Heart left ventricle (tissue), 11 donors: Measurements from ENCODE around the gene CKMT1B. TPM values are rescaled to one million over a fixed set of nuclear protein-coding genes. Genes with fewer than 3 reads are reported as not detected.

Source experiments
- polyA plus RNA-seq, 2 donors: library from polyadenylated mRNA; stranded (reverse); fragments of 200-250 nt; gene quantifications; one replicate each; pipeline ENCODE4 v1.2.3, GENCODE V29; 2013
- total RNA-seq, 9 donors: library from RNA; depleted of rRNA in 2 of 9; stranded (reverse); fragments of >200 nt in 2 of 9; fragmentation: NEBNext Ultra II Directional in 3 of 9; extraction: Animal tissue kit (Norgen Biotek cat#: 25700) in 3 of 9; gene quantifications; one replicate each; pipeline versions ENCODE4 v1.1.0 to v1.2.4, GENCODE V29; 2016 to 2023
- donor health status: ischemic (EF 13 %, LVEDD 7.1; RV severe dilation, severe dysfunction).
- donor health status: healthy with polysubstance abuse.
- donor health status: DM: no; HTN: yes; CAD: no.
- donor health status: DM: no; HTN: no; CAD: no.
- donor health status: ischemic (EF 25% LVEDD 5.7; RV mildly dilated, moderate dysfunction).
- donor health status: healthy.
- donor health status: DM: yes; HTN: yes; CAD: no.
- donor health status: PGD.
- donor health status: nonischemic (EF 23%, LVEDD 6.1; RV moderate dilation, normal function).

The CKMT1B gene
- total and polyA plus RNA-seq, 11 donors: 0.19 to 3.7 (median 0.39) TPM; not detected in 5

Other genes starting within 250 kb of the CKMT1B start
- gene ZSCAN29, start 223.0 kb upstream of the CKMT1B start, total RNA-seq: 10 to 100 TPM in 7 of 9 donors, 1 to 10 TPM in 2; 7.6 to 17.2 (median 12.4) TPM
- 1 to 10 TPM; 6.4 to 9.3 TPM for gene ZSCAN29, start 223.0 kb upstream of the CKMT1B start, polyA plus RNA-seq
- 10 to 100 TPM in 7 of 9 donors, 1 to 10 TPM in 2; 9.1 to 16.7 (median 12.5) TPM for gene TUBGCP4, start 222.9 kb upstream of the CKMT1B start, total RNA-seq
- gene TUBGCP4, start 222.9 kb upstream of the CKMT1B start, polyA plus RNA-seq: 10 to 100 TPM in 1 of 2 donors, 1 to 10 TPM in 1; 5.9 to 14.5 TPM
- gene TP53BP1, start 100.9 kb upstream of the CKMT1B start, total RNA-seq: 10 to 100 TPM; 22.7 to 34.4 (median 27.8) TPM
- gene TP53BP1, start 100.9 kb upstream of the CKMT1B start, polyA plus RNA-seq: 10 to 100 TPM in 1 of 2 donors, 1 to 10 TPM in 1; 7.4 to 18.9 TPM
- gene MAP1A, start 76.4 kb upstream of the CKMT1B start, total RNA-seq: 100 to 1,000 TPM in 1 of 9 donors, 10 to 100 TPM in 8; 24.3 to 146 (median 37.8) TPM
- gene MAP1A, start 76.4 kb upstream of the CKMT1B start, polyA plus RNA-seq: 10 to 100 TPM in 1 of 2 donors, 1 to 10 TPM in 1; 6.0 to 21.0 TPM
- gene PPIP5K1, start 3.8 kb upstream of the CKMT1B start, total RNA-seq: 10 to 100 TPM; 10.5 to 23.0 (median 16.7) TPM
- gene PPIP5K1, start 3.8 kb upstream of the CKMT1B start, polyA plus RNA-seq: 1 to 10 TPM; 7.2 to 7.3 TPM
- gene STRC, start 24.8 kb downstream of the CKMT1B start, total RNA-seq: under 1 TPM in 3 of 9 donors, not detected in 6; 0.07 to 0.22 (median 0.16) TPM
- under 1 TPM; 0.04 to 0.08 TPM for gene STRC, start 24.8 kb downstream of the CKMT1B start, polyA plus RNA-seq
- gene CATSPER2, start 54.8 kb downstream of the CKMT1B start, total RNA-seq: 1 to 10 TPM in 4 of 9 donors, under 1 TPM in 5; 0.16 to 3.9 (median 0.98) TPM
- 1 to 10 TPM in 1 of 2 donors, under 1 TPM in 1; 0.53 to 2.9 TPM for gene CATSPER2, start 54.8 kb downstream of the CKMT1B start, polyA plus RNA-seq
- 1 to 10 TPM in 1 of 9 donors, under 1 TPM in 3, not detected in 5; 0.23 to 8.0 (median 0.65) TPM for gene CKMT1A, start 99.8 kb downstream of the CKMT1B start, total RNA-seq
- under 1 TPM in 1 of 2 donors, not detected in 1; 0.29 TPM for gene CKMT1A, start 99.8 kb downstream of the CKMT1B start, polyA plus RNA-seq
- 100 to 1,000 TPM in 7 of 9 donors, 10 to 100 TPM in 2; 57.2 to 278 (median 172) TPM for gene PDIA3, start 152.4 kb downstream of the CKMT1B start, total RNA-seq
- 100 to 1,000 TPM in 1 of 2 donors, 10 to 100 TPM in 1; 95.5 to 242 TPM for gene PDIA3, start 152.4 kb downstream of the CKMT1B start, polyA plus RNA-seq
- 1 to 10 TPM in 5 of 9 donors, under 1 TPM in 4; 0.35 to 6.3 (median 1.0) TPM for gene ELL3, start 182.9 kb downstream of the CKMT1B start, total RNA-seq
- 1 to 10 TPM in 1 of 2 donors, under 1 TPM in 1; 0.86 to 1.1 TPM for gene ELL3, start 182.9 kb downstream of the CKMT1B start, polyA plus RNA-seq
- 1,000 to 10,000 TPM in 3 of 9 donors, 100 to 1,000 TPM in 6; 705 to 1,199 (median 843) TPM for gene SERF2, start 198.3 kb downstream of the CKMT1B start, total RNA-seq
- 1,000 to 10,000 TPM; 1,530 to 4,156 TPM for gene SERF2, start 198.3 kb downstream of the CKMT1B start, polyA plus RNA-seq
- under 1 TPM in 8 of 9 donors, not detected in 1; 0.14 to 0.37 (median 0.31) TPM for gene SERINC4, start 206.2 kb downstream of the CKMT1B start, total RNA-seq
- gene SERINC4, start 206.2 kb downstream of the CKMT1B start, polyA plus RNA-seq: under 1 TPM; 0.25 to 0.42 TPM
- gene HYPK, start 206.6 kb downstream of the CKMT1B start, total RNA-seq: 10 to 100 TPM; 10.3 to 16.5 (median 13.6) TPM
- 10 to 100 TPM; 42.9 to 56.5 TPM for gene HYPK, start 206.6 kb downstream of the CKMT1B start, polyA plus RNA-seq
- 10 to 100 TPM; 13.2 to 22.3 (median 20.2) TPM for gene MFAP1, start 230.7 kb downstream of the CKMT1B start, total RNA-seq
- gene MFAP1, start 230.7 kb downstream of the CKMT1B start, polyA plus RNA-seq: 10 to 100 TPM; 13.7 to 35.5 TPM
- gene WDR76, start 233.0 kb downstream of the CKMT1B start, total RNA-seq: 1 to 10 TPM in 7 of 9 donors, under 1 TPM in 2; 0.52 to 7.4 (median 1.3) TPM
- 1 to 10 TPM in 1 of 2 donors, under 1 TPM in 1; 0.69 to 2.9 TPM for gene WDR76, start 233.0 kb downstream of the CKMT1B start, polyA plus RNA-seq